Measurements from ENCODE around the gene AGTRAP. TPM values are rescaled to one million over a fixed set of nuclear protein-coding genes. Genes with fewer than 3 reads are reported as not detected.

The AGTRAP gene
- total and polyA plus RNA-seq, 12 donors, result 23.4 to 104 (median 45.1) TPM

DNA sequence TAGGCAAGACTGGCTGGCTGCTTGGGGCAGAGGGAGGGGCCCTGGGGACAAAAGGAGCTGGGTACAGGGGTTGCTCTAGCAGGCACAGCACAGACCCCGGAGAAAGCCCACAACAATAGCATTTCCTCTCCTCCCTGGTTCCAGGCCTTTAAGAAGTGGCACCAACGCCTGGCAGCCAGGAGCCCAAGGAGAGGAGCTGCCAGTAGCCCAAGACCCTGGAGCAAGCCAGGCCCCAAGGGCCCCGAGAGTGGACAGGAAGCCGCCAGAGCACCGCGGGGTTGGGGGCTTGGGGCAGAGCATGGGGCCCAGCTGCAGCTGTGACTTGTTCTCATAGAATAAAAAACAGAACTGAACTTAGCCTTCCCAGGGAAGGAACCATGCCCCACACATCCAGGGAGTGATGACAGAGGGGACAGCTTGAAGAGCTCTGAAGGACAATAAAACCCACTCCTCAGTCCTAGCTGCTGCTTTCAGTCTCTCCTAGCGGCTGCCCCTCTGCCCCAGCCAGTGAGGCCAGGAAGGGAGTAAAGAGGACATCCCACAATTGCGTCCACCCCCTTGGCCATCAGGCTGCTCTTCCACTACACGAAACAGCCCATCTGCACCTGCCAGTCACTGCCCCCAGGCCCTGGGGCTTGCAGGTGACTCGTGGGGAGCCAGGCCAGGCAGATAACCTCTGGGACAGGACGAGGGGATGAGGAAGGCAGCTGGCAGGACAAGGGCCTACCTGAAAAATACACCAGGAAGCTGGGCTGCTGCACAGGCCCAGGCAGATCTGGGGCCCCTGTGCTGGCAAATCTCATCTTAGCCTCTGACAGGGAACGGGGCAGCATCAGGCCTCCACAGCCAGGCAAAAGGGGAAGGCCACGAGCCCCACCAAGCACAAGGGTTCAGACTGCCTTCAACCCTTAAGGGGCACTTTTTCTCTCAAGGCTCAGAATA lies 53.5 kb downstream of the AGTRAP start:
- TF ChIP-seq, protein P1, sequence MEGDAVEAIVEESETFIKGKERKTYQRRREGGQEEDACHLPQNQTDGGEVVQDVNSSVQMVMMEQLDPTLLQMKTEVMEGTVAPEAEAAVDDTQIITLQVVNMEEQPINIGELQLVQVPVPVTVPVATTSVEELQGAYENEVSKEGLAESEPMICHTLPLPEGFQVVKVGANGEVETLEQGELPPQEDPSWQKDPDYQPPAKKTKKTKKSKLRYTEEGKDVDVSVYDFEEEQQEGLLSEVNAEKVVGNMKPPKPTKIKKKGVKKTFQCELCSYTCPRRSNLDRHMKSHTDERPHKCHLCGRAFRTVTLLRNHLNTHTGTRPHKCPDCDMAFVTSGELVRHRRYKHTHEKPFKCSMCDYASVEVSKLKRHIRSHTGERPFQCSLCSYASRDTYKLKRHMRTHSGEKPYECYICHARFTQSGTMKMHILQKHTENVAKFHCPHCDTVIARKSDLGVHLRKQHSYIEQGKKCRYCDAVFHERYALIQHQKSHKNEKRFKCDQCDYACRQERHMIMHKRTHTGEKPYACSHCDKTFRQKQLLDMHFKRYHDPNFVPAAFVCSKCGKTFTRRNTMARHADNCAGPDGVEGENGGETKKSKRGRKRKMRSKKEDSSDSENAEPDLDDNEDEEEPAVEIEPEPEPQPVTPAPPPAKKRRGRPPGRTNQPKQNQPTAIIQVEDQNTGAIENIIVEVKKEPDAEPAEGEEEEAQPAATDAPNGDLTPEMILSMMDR (IDR thresholded peaks at IDR 0.05), result no peak
- TF ChIP-seq POLR2A (IDR thresholded peaks at IDR 0.05), result no peak
- peaks cover 47 to 77% of the 10 kb centered on the region in 2 donors for H3K4me1 ChIP-seq (replicated peaks in 1 of 2)
- intact Hi-C loops (cut with DNase I), result no loop called here
- H3K27me3 ChIP-seq, result no peaks in the 10 kb centered on the region
- peaks cover 0 to 39% of the 10 kb centered on the region in 2 donors for H3K36me3 ChIP-seq (replicated peaks in 1 of 2)
- H3K9me3 ChIP-seq (replicated peaks in 1 of 3), result no peaks in the 10 kb centered on the region
- H3K4me3 ChIP-seq, result no peak overlapping the region
- peak in 1 of 7 donors; percentile 28 for DNase-seq
- peak overlapping the region in 4 of 5 donors; percentile 85 to 96 (median 90) for H3K27ac ChIP-seq
- WGBS, 4 donors, result 67 to 69% (median 67%) methylated on average over 8 to 13 of the region's 13 CpGs

DNA sequence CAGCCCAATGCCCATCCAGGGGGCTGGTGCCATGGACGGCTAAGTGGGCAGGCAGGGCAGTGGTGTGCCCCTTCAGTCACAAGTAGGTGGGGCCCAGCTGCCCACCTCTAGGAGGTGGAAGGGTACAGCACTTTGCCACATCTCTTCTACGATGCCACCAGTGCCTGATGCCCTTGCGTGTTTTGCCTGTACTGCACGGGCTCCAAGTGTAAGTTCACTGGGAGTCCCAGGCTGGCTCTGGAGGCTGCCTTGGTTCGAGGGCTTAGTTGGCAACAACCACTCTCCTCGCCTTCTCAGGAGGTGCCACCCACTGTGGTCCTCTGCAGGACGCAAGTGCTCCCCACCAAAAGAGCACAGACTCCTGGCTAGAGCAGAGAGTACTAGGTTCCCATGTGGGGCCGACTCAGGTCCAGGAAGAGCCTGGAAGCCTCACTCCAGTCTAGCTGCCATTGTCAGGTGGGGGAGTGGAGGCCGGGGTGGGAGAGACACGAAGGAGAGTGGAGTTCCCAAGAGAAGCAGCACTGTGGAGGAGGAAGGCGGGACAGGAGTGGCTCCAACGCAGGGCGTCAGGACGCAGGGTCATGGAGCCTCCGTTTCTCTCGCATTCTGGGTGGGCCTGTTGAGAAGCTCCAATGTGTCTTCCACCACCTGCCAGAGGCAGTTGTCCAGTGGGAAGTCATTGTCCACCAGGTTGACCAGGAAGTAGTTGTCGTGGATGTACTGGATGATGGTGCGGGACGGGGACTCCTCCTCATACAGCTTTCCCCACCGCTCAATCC lies 54.4 kb downstream of the AGTRAP start:
- Histone ChIP-seq H3K36me3 (replicated peaks in 1 of 2) (peaks cover 0 to 48% of the 10 kb centered on the region in 2 donors), H3K4me3 (no peak overlapping the region), H3K27ac (peak overlapping the region; percentile 15 to 96 (median 86)), H3K9me3 (replicated peaks in 1 of 3) (no peaks in the 10 kb centered on the region), H3K4me1 (replicated peaks in 1 of 2) (peaks cover 42 to 69% of the 10 kb centered on the region in 2 donors), H3K27me3 (no peaks in the 10 kb centered on the region)
- intact Hi-C loops (cut with DNase I), result no loop called here
- DNase-seq, result peak in 2 of 7 donors; percentile 37 to 38
- TF ChIP-seq, protein P1 (IDR thresholded peaks at IDR 0.05), result no peak
- TF ChIP-seq POLR2A (IDR thresholded peaks at IDR 0.05), result no peak
- 65 to 75% (median 71%) methylated on average over 14 to 20 of the region's 20 CpGs for WGBS, 4 donors

DNA sequence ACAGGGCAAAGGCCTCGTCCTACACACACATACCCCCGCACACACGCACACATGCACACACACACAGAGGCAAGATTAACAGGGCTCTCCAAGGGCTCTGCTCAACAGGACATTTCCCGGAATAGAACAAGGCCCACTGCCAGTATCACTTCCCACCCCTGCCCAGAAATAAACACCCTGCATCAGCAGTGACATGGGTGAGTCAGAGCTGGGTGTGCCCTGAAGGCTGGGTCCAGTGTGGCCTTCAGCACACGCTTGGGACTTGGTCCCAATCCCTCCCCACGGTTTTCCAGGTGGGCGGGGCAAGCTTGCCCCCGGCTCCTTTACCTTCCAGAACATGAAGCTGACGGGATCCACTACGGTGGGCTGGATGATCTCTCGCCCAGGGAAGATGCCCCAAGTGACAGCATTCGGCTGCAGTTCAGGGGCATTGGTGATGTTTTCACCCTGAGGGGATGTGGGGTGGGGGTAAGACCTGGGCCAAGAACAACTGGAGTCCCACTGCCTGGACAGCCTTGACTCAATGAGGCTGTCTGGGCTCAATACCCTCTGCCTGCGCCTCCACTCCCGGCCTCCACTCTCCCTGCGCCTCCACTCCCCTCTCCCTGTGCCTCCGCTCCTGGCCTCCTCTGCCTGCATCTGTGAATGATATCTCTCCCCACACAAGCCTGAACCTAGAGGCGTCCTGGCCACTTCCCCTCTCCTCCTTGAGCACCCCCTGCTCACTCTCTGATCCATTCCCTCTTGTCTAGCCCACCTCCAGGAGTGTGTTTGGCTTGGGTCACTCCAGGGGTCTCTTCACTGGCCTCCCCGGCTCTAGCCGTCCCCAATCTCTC lies 55.2 kb downstream of the AGTRAP start:
- 43 to 50% (median 47%) methylated on average over 11 to 19 of the region's 19 CpGs for WGBS, 4 donors
- DNase-seq, result peak; percentile 92 to 99 (median 97)
- Histone ChIP-seq H3K27me3 (no peaks in the 10 kb centered on the region), H3K4me3 (no peak overlapping the region), H3K4me1 (replicated peaks in 1 of 2) (peaks cover 38 to 65% of the 10 kb centered on the region in 2 donors), H3K9me3 (replicated peaks in 1 of 3) (no peaks in the 10 kb centered on the region), H3K36me3 (replicated peaks in 1 of 2) (peaks cover 0 to 56% of the 10 kb centered on the region in 2 donors), H3K27ac (peak overlapping the region; percentile 63 to 96 (median 86))
- intact Hi-C loops (cut with DNase I), result no loop called here
- TF ChIP-seq POLR2A (IDR thresholded peaks at IDR 0.05), result peak in 1 of 2 donors; percentile 69
- TF ChIP-seq, protein P1 (IDR thresholded peaks at IDR 0.05), result no peak

All from adrenal gland (tissue), 12 donors.